ENCODE measurements around the gene ARNT2.

The ARNT2 gene

GRCh38 chr15:80445300-80446041 lies 41.3 kb downstream of the ARNT2 start:
- Histone ChIP-seq H3K4me1 (no peaks in the 10 kb centered on the region), H3K27me3 (no peaks in the 10 kb centered on the region; the same call in 1 of the 2 replicates), H3K36me3 (no peaks in the 10 kb centered on the region), H3K9me3 (no peaks in the 10 kb centered on the region), H3K4me3 (ENCODE audit: low read depth, low read length) (no peak overlapping the region)
- no peak for DNase-seq
- no peak for TF ChIP-seq CTCF (IDR thresholded peaks at IDR 0.05; ENCODE audit: low read depth, low read length)

DNA sequence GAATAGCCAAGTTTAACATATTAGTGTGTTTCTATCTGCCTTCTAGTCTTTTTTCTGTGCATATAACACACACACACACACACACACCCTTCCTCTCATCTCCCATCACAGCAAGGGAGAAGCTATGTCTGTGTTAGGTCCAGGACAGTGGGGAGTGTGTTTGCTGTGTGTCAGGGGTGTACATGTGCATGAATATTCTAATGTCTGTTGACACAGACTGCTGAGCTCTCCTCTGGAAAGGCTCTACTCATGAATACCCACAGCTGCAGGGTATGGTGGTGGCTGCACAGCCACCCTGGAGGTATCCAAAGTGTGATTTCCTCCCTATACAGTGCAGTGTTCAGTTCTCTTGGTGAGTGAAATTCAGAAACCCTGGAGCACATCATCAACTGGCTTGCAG lies 42.9 kb downstream of the ARNT2 start:
- no peak for TF ChIP-seq CTCF (IDR thresholded peaks at IDR 0.05; ENCODE audit: low read depth, low read length)

GRCh38 chr15:80449825-80450224 lies 45.6 kb downstream of the ARNT2 start:
- TF ChIP-seq CTCF (IDR thresholded peaks at IDR 0.05; ENCODE audit: low read depth, low read length), result no peak
- no peak for DNase-seq
- no peak overlapping the region for H3K4me3 ChIP-seq (ENCODE audit: low read depth, low read length)

More for the DNA sequence above, 42.9 kb downstream of the ARNT2 start:
- Histone ChIP-seq H3K27me3 (no peaks in the 10 kb centered on the region), H3K36me3 (no peaks in the 10 kb centered on the region), H3K4me1 (no peaks in the 10 kb centered on the region), H3K9me3 (no peaks in the 10 kb centered on the region), H3K4me3 (ENCODE audit: low read depth, low read length) (no peak overlapping the region)
- no peak for DNase-seq

DNA sequence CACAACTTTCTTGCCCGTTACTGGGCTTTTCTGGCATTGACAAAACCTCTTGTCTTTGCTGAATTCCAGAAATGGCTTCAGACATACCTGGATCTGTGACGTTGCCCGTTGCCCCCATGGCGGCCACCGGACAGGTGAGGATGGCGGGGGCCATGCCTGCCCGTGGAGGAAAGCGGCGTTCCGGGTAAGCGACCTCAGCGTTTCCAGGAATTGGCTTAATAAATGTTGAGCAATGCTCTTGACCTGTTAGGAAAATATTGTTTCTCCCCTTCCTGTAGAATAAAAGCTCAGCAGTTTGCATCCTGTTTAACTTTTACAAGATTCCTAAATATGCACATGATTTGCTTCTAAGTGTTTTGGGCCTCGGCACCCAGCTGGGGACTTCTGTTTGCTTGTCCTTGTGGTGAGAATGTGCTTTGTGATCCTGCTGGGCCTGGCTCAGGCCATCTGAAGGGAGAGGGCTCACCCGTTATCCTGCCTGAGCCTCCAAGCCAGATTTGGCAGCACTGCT lies 46.7 kb downstream of the ARNT2 start:
- no peak overlapping the region for H3K4me3 ChIP-seq (ENCODE audit: low read depth, low read length)
- no peaks in the 10 kb centered on the region for H3K36me3 ChIP-seq
- H3K4me1 ChIP-seq, result no peaks in the 10 kb centered on the region
- no peak for DNase-seq
- no peaks in the 10 kb centered on the region for H3K27me3 ChIP-seq
- no peaks in the 10 kb centered on the region for H3K9me3 ChIP-seq
- TF ChIP-seq CTCF (IDR thresholded peaks at IDR 0.05; ENCODE audit: low read depth, low read length), result no peak

More at GRCh38 chr15:80449825-80450224, 45.6 kb downstream of the ARNT2 start:
- no peaks in the 10 kb centered on the region for H3K36me3 ChIP-seq
- no peaks in the 10 kb centered on the region for H3K27me3 ChIP-seq
- no peaks in the 10 kb centered on the region for H3K4me1 ChIP-seq
- no peaks in the 10 kb centered on the region for H3K9me3 ChIP-seq

- H3K36me3 ChIP-seq, result no peaks in the 10 kb centered on the region
- no peak for DNase-seq
- no peak for TF ChIP-seq CTCF (IDR thresholded peaks at IDR 0.05; ENCODE audit: low read depth, low read length)
- no peak overlapping the region for H3K4me3 ChIP-seq (ENCODE audit: low read depth, low read length)
- H3K4me1 ChIP-seq, result no peaks in the 10 kb centered on the region
- H3K27me3 ChIP-seq, result no peaks in the 10 kb centered on the region
- no peaks in the 10 kb centered on the region for H3K9me3 ChIP-seq
Observed at GRCh38 chr15:80452166-80452565, 48.0 kb downstream of the ARNT2 start.

DNA sequence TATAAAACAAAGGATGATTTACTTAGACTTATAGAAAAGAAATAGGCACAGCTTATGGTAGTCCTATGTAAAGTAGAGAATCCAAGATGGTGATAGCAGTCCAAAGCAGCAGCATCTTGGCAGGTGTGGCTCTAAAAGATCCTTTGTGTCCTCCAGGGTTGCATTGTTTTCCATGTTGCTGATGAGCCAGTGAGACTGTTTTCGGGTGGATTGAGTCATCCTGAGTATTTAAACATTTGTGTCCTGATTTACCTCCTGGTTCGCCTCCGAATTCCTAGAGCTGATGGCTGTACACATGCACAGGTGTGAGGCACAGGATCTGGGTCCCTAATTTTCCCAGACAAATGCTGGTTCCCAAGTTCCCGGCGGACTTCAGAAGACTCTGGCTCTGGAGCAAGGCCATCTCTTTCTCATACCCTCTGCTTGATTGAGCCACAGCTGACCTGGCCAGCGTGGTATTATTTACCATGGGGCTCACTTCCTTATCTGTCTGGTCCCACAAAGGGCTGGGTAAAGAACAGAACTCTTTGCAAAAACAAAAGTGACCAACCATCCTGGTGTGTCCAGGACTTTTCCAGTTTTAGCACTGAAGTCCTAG lies 51.0 kb downstream of the ARNT2 start:
- no peaks in the 10 kb centered on the region for H3K9me3 ChIP-seq
- DNase-seq, result no peak
- TF ChIP-seq CTCF (IDR thresholded peaks at IDR 0.05; ENCODE audit: low read depth, low read length), result no peak
- no peak overlapping the region for H3K4me3 ChIP-seq (ENCODE audit: low read depth, low read length)
- no peaks in the 10 kb centered on the region for H3K4me1 ChIP-seq
- no peaks in the 10 kb centered on the region for H3K27me3 ChIP-seq
- H3K36me3 ChIP-seq, result no peaks in the 10 kb centered on the region
